Activated CD8-positive, alpha-beta T cell treated with anti-CD3 and anti-CD28 coated beads, Interleukin-2, amount 10 ng/mL, durations not matched to agents 7 days and 5 days (primary cell): ENCODE measurements around the gene RAD51AP2. TPM values are rescaled to one million over a fixed set of nuclear protein-coding genes. Genes with fewer than 3 reads are reported as not detected.

Experiments used
- ATAC-seq: fragments of 150-1000 bp; cut with Tn5 transposase; one replicate; pipeline ENCODE4 v1.10.0; 2021; ENCODE audit warnings: moderate library complexity
- CTCF ChIA-PET: fragments of 350-600 bp; sonication (Branson Sonifier 250); formaldehyde crosslinking; loops from one replicate; lab custom pipeline; 2021; ENCODE audit warnings: antibody characterized with exemption; lab: Charles Lee
- POLR2A ChIA-PET: fragments of 350-600 bp; sonication (Branson Sonifier 250); formaldehyde crosslinking; loops from one replicate; lab custom pipeline; 2021; ENCODE audit warnings: antibody characterized with exemption; lab: Charles Lee
- DNase-seq: peaks from one replicate; pipeline ENCODE4 v3.0.0-alpha.2; 2020
- H3K27ac Mint-ChIP-seq: one replicate; pipeline ENCODE4 v1.8.0; 2021; ENCODE audit warnings: mild to moderate bottlenecking, mixed read lengths
- H3K27me3 Mint-ChIP-seq: one replicate; pipeline ENCODE4 v1.8.0; 2021; ENCODE audit warnings: low read depth, mixed read lengths
- H3K36me3 Mint-ChIP-seq: one replicate; pipeline ENCODE4 v1.8.0; 2021; ENCODE audit warnings: low read depth, mixed read lengths
- H3K4me1 Mint-ChIP-seq: one replicate; pipeline ENCODE4 v1.8.0; 2021; ENCODE audit warnings: low read depth, mixed read lengths
- H3K4me3 Mint-ChIP-seq: one replicate; pipeline ENCODE4 v1.8.0; 2021; ENCODE audit warnings: mild to moderate bottlenecking, mixed read lengths
- H3K9me3 Mint-ChIP-seq: one replicate; pipeline ENCODE4 v1.8.0; 2022; ENCODE audit warnings: mixed read lengths; ENCODE audit not compliant: insufficient read depth
- total RNA-seq, 2 experiments: library from RNA; stranded (reverse); gene quantifications; one replicate each; pipeline ENCODE4 v1.2.3, GENCODE V29; 2021

Gene RAD51AP2
- total RNA-seq, 2 experiments from 2014 or later, result not detected

GRCh38 chr2:17482651-17483050, 35.6 kb downstream of the RAD51AP2 start:
- H3K27me3 Mint-ChIP-seq, result no peaks in the 10 kb centered on the region
- no peak for ATAC-seq
- no peak overlapping the region for H3K4me3 Mint-ChIP-seq
- no peaks in the 10 kb centered on the region for H3K36me3 Mint-ChIP-seq
- no peaks in the 10 kb centered on the region for H3K9me3 Mint-ChIP-seq
- no peaks in the 10 kb centered on the region for H3K4me1 Mint-ChIP-seq
- DNase-seq, result no peak
- ChIA-PET POLR2A (no interaction called here), CTCF (no interaction called here)
- no peak overlapping the region for H3K27ac Mint-ChIP-seq

- Mint-ChIP-seq H3K4me1 (no peaks in the 10 kb centered on the region), H3K27ac (no peak overlapping the region), H3K36me3 (no peaks in the 10 kb centered on the region), H3K4me3 (no peak overlapping the region), H3K9me3 (no peaks in the 10 kb centered on the region), H3K27me3 (no peaks in the 10 kb centered on the region)
- POLR2A ChIA-PET, result no interaction called here
- ATAC-seq (no peak), DNase-seq (no peak)
- CTCF ChIA-PET, result no interaction called here
These were observed 38.4 kb downstream of the RAD51AP2 start for GRCh38 chr2:17479875-17480274.

GRCh38 chr2:17476830-17477229, 41.4 kb downstream of the RAD51AP2 start:
- H3K4me1 Mint-ChIP-seq, result no peaks in the 10 kb centered on the region
- H3K4me3 Mint-ChIP-seq, result no peak overlapping the region
- no peaks in the 10 kb centered on the region for H3K27me3 Mint-ChIP-seq
- no peak overlapping the region for H3K27ac Mint-ChIP-seq
- POLR2A ChIA-PET, result no interaction called here
- DNase-seq (no peak), ATAC-seq (no peak)
- H3K36me3 Mint-ChIP-seq, result no peaks in the 10 kb centered on the region
- H3K9me3 Mint-ChIP-seq, result no peaks in the 10 kb centered on the region
- CTCF ChIA-PET, result no interaction called here

GRCh38 chr2:17476064-17476463, 42.2 kb downstream of the RAD51AP2 start:
- CTCF ChIA-PET, result no interaction called here
- POLR2A ChIA-PET, result no interaction called here
- Mint-ChIP-seq H3K27ac (no peak overlapping the region), H3K36me3 (no peaks in the 10 kb centered on the region), H3K9me3 (no peaks in the 10 kb centered on the region), H3K27me3 (no peaks in the 10 kb centered on the region), H3K4me1 (no peaks in the 10 kb centered on the region), H3K4me3 (no peak overlapping the region)
- no peak for DNase-seq
- no peak for ATAC-seq

GRCh38 chr2:17475286-17475685, 43.0 kb downstream of the RAD51AP2 start:
- ATAC-seq (no peak), DNase-seq (no peak)
- H3K36me3 Mint-ChIP-seq, result no peaks in the 10 kb centered on the region
- no peak overlapping the region for H3K4me3 Mint-ChIP-seq
- ChIA-PET POLR2A (no interaction called here), CTCF (no interaction called here)
- no peaks in the 10 kb centered on the region for H3K27me3 Mint-ChIP-seq
- no peaks in the 10 kb centered on the region for H3K4me1 Mint-ChIP-seq
- peaks cover 6% of the 10 kb centered on the region for H3K9me3 Mint-ChIP-seq
- H3K27ac Mint-ChIP-seq, result no peak overlapping the region

GRCh38 chr2:17471979-17472378, 46.3 kb downstream of the RAD51AP2 start:
- H3K27me3 Mint-ChIP-seq, result no peaks in the 10 kb centered on the region
- DNase-seq (no peak), ATAC-seq (no peak)
- no peak overlapping the region for H3K27ac Mint-ChIP-seq
- ChIA-PET POLR2A (no interaction called here), CTCF (no interaction called here)
- no peaks in the 10 kb centered on the region for H3K4me1 Mint-ChIP-seq
- no peak overlapping the region for H3K4me3 Mint-ChIP-seq
- H3K36me3 Mint-ChIP-seq, result no peaks in the 10 kb centered on the region
- H3K9me3 Mint-ChIP-seq, result peaks cover 9% of the 10 kb centered on the region

GRCh38 chr2:17470855-17471641, 47.2 kb downstream of the RAD51AP2 start:
- DNase-seq, result no peak
- H3K9me3 Mint-ChIP-seq, result peaks cover 9% of the 10 kb centered on the region
- CTCF ChIA-PET, result interaction anchor here (1.2 to 2.2 kb wide), 2 partner anchors 200 to 679 kb away, joined by 3 to 6 read pairs; no protein-coding TSS in a partner anchor
- no peaks in the 10 kb centered on the region for H3K36me3 Mint-ChIP-seq
- ATAC-seq, result no peak
- no peak overlapping the region for H3K4me3 Mint-ChIP-seq
- no peaks in the 10 kb centered on the region for H3K4me1 Mint-ChIP-seq
- no peaks in the 10 kb centered on the region for H3K27me3 Mint-ChIP-seq
- POLR2A ChIA-PET, result no interaction called here
- no peak overlapping the region for H3K27ac Mint-ChIP-seq

GRCh38 chr2:17461087-17461475, 57.2 kb downstream of the RAD51AP2 start:
- no peaks in the 10 kb centered on the region for H3K27me3 Mint-ChIP-seq
- H3K27ac Mint-ChIP-seq, result no peak overlapping the region
- DNase-seq (no peak), ATAC-seq (no peak)
- CTCF ChIA-PET, result no interaction called here
- H3K4me3 Mint-ChIP-seq, result no peak overlapping the region
- no peaks in the 10 kb centered on the region for H3K4me1 Mint-ChIP-seq
- POLR2A ChIA-PET, result no interaction called here
- H3K36me3 Mint-ChIP-seq, result no peaks in the 10 kb centered on the region
- H3K9me3 Mint-ChIP-seq, result no peaks in the 10 kb centered on the region

Other genes starting within 250 kb of the RAD51AP2 start
- gene VSNL1, start 22.3 kb upstream of the RAD51AP2 start, total RNA-seq, result not detected
- gene SMC6, start 235.4 kb upstream of the RAD51AP2 start, total RNA-seq, result 10 to 100 TPM; 35.2 to 37.2 TPM
- gene GEN1, start 235.7 kb upstream of the RAD51AP2 start, total RNA-seq, result 10 to 100 TPM; 37.1 to 44.0 TPM